ENCODE results near the gene SIK3. TPM values are rescaled to one million over a fixed set of nuclear protein-coding genes. Genes with fewer than 3 reads are reported as not detected.
"Not testable (repeated sequence)": the region's sequence is repeated elsewhere in the genome, so short reads cannot be mapped to it uniquely, and the experiment has no call there.

Gene SIK3
- total and polyA plus RNA-seq, 4 donors, result 33.8 to 61.6 (median 51.8) TPM

DNA sequence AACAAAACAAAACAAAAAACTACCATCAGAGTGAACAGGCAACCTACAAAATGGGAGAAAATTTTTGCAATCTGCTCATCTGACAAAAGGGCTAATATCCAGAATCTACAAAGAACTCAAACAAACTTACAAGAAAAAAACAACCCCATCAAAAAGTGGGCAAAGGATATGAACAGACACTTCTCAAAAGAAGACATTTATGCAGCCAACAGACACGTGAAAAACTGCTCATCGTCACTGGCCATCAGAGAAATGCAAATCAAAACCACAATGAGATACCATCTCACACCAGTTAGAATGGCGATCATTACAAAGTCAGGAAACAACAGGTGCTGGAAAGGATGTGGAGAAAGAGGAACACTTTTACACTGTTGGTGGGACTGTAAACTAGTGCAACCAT is 14.3 kb upstream of the SIK3 start:
- no CpG with 5 or more reads among the region's 3 CpGs for WGBS (ENCODE audit: insufficient coverage)

DNA sequence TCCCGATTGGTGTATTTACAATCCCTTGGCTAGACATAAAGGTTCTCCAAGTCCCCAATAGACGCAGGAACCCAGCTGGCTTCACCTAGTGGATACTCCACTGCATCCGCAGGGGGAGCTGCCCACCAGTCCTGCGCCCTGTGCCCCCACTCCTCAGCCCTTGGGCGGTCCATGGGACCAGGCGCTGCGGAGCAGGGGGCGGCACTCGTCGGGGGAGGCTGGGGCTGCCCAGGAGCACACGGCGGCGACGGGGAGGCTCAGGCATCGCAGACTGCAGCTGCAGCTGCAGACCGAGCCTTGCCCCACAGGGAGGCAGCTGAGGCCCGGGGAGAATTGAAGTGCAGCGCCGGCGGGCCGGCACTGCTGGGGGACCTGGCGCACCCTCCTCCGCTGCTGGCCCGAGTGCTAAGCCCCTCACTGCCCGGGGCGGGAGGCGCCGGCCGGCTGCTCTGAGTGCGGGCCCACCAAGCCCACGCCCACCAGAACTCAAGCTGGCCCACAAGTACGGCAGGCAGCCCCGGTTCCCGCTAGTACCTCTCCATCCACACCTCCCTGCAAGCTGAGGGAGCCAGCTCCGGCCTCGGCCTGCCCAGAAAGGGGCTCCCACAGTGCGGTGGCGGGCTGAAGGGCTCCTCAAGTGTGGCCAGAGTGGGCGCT is 12.2 kb upstream of the SIK3 start:
- Histone ChIP-seq H3K9me3 (ENCODE audit: control insufficient read depth, insufficient read depth, low read length) (no peaks in the 10 kb centered on the region), H3K27ac (ENCODE audit: low read depth, low read length) (no peak overlapping the region), H3K27me3 (ENCODE audit: control insufficient read depth, insufficient read depth, low read length) (no peaks in the 10 kb centered on the region), H3K4me3 (ENCODE audit: low read depth, low read length) (no peak overlapping the region), H3K4me1 (ENCODE audit: control insufficient read depth, insufficient read depth, low read length) (peaks cover 4% of the 10 kb centered on the region), H3K36me3 (ENCODE audit: control insufficient read depth, insufficient read depth, low read length) (no peaks in the 10 kb centered on the region)
- WGBS (ENCODE audit: insufficient coverage), result 97% methylated on average over 37 of the region's 39 CpGs
- DNase-seq (ENCODE audit: low read depth in 4 of 6, low spot score in 6 of 6), result no peak

More for the DNA sequence above, 14.3 kb upstream of the SIK3 start:
- not testable (repeated sequence) for DNase-seq (ENCODE audit: low read depth in 4 of 6, low spot score in 6 of 6); H3K27ac ChIP-seq (ENCODE audit: low read depth, low read length); H3K9me3 ChIP-seq (ENCODE audit: control insufficient read depth, insufficient read depth, low read length); H3K4me1 ChIP-seq (ENCODE audit: control insufficient read depth, insufficient read depth, low read length); H3K27me3 ChIP-seq (ENCODE audit: control insufficient read depth, insufficient read depth, low read length); H3K36me3 ChIP-seq (ENCODE audit: control insufficient read depth, insufficient read depth, low read length); H3K4me3 ChIP-seq (ENCODE audit: low read depth, low read length)

DNA sequence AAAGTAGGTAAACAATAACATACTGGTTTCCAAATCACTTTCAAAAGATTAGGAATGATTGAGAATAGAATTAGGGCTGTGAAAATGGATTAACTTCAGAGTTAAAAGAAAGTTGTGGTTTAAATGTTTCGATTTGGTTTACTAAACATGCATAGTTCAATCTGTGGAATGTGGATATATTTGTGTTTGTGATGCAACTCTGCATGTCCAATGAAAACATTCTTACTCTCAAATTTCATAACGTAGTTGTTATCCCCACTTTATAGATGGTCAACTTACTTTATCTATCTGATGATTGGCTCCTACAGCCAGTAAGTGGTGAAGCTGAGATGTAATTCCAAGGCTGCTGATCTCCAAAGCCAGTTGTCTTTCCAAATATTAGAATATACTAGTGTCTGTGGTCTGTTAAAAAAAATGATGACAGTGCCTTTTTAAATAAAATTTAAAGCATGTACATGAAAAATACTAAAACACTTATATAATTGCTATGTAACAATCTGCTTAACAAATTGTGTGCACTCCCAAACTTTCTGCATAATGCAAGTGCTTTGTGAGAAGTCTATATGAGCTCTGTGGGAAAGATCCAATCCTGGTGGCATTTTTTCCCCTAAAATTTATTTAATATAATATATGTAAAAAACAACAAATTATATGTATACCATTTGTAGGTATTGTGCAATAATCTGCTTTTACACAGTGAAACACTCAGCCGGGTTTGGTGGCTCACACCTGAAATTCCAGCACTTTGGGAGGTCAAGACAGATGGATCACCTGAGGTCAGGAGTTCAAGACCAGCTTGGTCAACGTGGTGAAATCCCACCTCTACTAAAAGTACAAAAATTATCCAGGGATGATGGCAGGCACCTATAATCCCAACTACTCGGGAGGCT is 9.7 kb upstream of the SIK3 start:
- Histone ChIP-seq H3K27ac (ENCODE audit: low read depth, low read length) (no peak overlapping the region), H3K4me1 (ENCODE audit: control insufficient read depth, insufficient read depth, low read length) (peaks cover 4% of the 10 kb centered on the region), H3K4me3 (ENCODE audit: low read depth, low read length) (no peak overlapping the region), H3K36me3 (ENCODE audit: control insufficient read depth, insufficient read depth, low read length) (no peaks in the 10 kb centered on the region), H3K27me3 (ENCODE audit: control insufficient read depth, insufficient read depth, low read length) (no peaks in the 10 kb centered on the region), H3K9me3 (ENCODE audit: control insufficient read depth, insufficient read depth, low read length) (no peaks in the 10 kb centered on the region)
- 80% methylated on average over 1 of the region's 5 CpGs for WGBS (ENCODE audit: insufficient coverage)
- no peak for DNase-seq (ENCODE audit: low read depth in 4 of 6, low spot score in 6 of 6)

DNA sequence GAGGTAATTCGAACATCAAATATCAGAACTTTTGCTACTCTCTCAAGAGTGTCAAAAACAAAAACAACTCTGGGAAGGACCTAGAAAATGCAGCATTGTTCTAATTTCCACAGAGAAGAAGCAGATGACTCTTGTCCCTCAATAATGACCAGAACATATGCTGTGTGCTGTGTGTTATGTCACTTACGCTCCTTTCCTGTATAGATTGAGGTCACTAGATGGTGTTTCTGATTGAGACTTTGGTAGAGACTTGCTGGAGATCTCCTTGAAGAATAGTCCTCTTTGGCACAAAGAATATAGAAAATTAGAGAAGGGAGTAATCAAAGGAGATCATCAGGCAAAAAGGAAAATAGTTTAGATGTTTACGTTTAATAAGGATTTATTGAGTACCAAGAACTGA is 2.3 kb upstream of the SIK3 start:
- H3K27ac ChIP-seq (ENCODE audit: low read depth, low read length), result no peak overlapping the region

DNA sequence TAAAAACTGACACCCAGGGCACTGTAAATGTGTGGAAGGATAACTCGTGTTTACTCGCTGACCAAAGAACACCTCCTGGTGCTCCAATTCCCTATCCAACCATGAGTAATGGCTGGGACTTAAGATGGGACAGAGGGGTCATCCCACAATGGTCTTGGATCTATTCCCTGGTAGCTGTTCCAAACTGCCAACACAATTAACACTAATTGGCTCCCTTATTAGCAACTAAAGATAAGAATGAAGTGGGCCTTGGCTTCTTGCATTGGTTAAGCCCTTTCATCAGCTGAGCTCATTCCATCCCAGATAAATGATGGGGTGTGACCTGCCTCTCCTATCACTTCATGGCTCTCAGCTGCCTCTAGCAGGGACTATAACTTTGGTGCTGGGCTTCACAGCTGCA is 1.5 kb upstream of the SIK3 start:
- Histone ChIP-seq H3K9me3 (ENCODE audit: control insufficient read depth, insufficient read depth, low read length) (no peaks in the 10 kb centered on the region), H3K4me1 (ENCODE audit: control insufficient read depth, insufficient read depth, low read length) (peaks cover 16% of the 10 kb centered on the region), H3K36me3 (ENCODE audit: control insufficient read depth, insufficient read depth, low read length) (no peaks in the 10 kb centered on the region), H3K4me3 (ENCODE audit: low read depth, low read length) (no peak overlapping the region), H3K27ac (ENCODE audit: low read depth, low read length) (no peak overlapping the region), H3K27me3 (ENCODE audit: control insufficient read depth, insufficient read depth, low read length) (no peaks in the 10 kb centered on the region)
- DNase-seq (ENCODE audit: low read depth in 4 of 6, low spot score in 6 of 6), result peak in 2 of 6 donors; percentile 18 to 22
- no CpG with 5 or more reads among the region's 2 CpGs for WGBS (ENCODE audit: insufficient coverage)

More for the DNA sequence above, 2.3 kb upstream of the SIK3 start:
- H3K9me3 ChIP-seq (ENCODE audit: control insufficient read depth, insufficient read depth, low read length), result no peaks in the 10 kb centered on the region
- H3K27me3 ChIP-seq (ENCODE audit: control insufficient read depth, insufficient read depth, low read length), result no peaks in the 10 kb centered on the region
- H3K4me3 ChIP-seq (ENCODE audit: low read depth, low read length), result no peak overlapping the region
- no peaks in the 10 kb centered on the region for H3K36me3 ChIP-seq (ENCODE audit: control insufficient read depth, insufficient read depth, low read length)
- WGBS (ENCODE audit: insufficient coverage), result 80% methylated on average over 1 of the region's 3 CpGs
- no peak for DNase-seq (ENCODE audit: low read depth in 4 of 6, low spot score in 6 of 6)
- H3K4me1 ChIP-seq (ENCODE audit: control insufficient read depth, insufficient read depth, low read length), result peaks cover 16% of the 10 kb centered on the region

DNA sequence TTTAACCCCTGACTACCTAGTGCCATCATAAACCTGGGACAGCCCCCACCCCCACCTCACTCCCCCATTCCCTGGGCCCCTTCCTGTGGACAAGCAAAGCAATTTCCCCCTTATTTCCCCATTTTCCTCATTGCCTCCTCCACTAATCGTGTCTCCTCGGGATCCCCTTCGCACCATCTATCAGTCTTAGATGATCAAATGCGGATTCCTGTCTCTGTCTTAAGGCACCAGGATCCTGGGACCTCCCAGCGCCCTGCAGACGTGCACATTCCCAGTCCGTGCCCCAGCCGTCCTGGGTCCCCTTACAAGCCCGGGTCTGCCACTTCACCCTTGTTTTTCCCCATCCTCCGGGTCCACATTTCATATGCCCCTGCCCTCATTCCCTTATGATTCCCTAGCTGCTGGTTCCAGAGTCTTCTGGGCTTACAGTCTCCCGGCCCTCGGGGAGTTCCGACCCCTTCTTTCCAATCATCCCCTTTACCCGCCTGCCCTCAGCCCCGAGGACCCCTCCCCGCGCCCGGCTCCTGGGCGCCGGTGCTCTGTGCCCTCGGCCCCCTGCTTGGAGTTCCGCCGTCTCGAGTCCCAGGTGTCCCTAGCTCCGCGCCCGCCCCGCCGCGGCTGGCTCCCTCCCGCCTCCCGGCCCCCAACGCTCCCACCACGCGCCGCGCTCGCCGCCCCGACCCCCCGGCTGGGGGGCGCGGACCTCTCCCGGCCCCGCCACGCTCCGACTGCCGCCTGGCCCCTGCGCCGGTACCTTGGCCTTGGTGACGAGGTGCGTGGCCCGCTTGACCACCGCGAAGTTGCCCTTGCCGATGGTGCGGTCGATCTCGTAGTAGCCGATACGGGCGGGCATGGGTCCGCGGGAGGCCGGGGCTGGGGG is 599 bp downstream of the SIK3 start:
- under 1% methylated on average over 65 of the region's 65 CpGs for WGBS (ENCODE audit: insufficient coverage)
- Histone ChIP-seq H3K4me3 (ENCODE audit: low read depth, low read length) (peak overlapping the region; percentile 56), H3K36me3 (ENCODE audit: control insufficient read depth, insufficient read depth, low read length) (no peaks in the 10 kb centered on the region), H3K27me3 (ENCODE audit: control insufficient read depth, insufficient read depth, low read length) (no peaks in the 10 kb centered on the region), H3K4me1 (ENCODE audit: control insufficient read depth, insufficient read depth, low read length) (peaks cover 16% of the 10 kb centered on the region), H3K9me3 (ENCODE audit: control insufficient read depth, insufficient read depth, low read length) (no peaks in the 10 kb centered on the region), H3K27ac (ENCODE audit: low read depth, low read length) (peak overlapping the region; percentile 77)
- DNase-seq (ENCODE audit: low read depth in 4 of 6, low spot score in 6 of 6), result peak in 2 of 6 donors; percentile 66 to 76

DNA sequence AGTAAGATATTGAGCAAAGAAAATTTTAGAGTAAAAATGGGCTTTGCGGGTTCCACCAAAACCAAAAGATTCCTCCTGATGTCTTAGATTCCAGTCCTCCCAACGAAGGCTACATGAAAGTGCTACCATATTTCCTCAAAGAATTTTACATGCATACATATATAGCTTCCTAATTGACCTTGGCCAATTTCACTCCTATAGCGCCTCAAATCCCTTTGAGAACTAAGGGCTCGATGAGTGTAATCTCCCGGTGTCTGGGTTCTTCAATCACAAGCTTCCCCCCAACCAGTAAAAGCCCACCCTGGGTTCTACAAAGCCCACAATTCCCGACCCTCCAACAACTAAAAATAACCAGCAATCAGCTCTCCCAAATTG is 1.2 kb downstream of the SIK3 start:
- Histone ChIP-seq H3K27ac (ENCODE audit: low read depth, low read length) (peak overlapping the region; percentile 77), H3K27me3 (ENCODE audit: control insufficient read depth, insufficient read depth, low read length) (no peaks in the 10 kb centered on the region), H3K36me3 (ENCODE audit: control insufficient read depth, insufficient read depth, low read length) (no peaks in the 10 kb centered on the region), H3K4me1 (ENCODE audit: control insufficient read depth, insufficient read depth, low read length) (peaks cover 16% of the 10 kb centered on the region), H3K4me3 (ENCODE audit: low read depth, low read length) (peak overlapping the region; percentile 56), H3K9me3 (ENCODE audit: control insufficient read depth, insufficient read depth, low read length) (no peaks in the 10 kb centered on the region)
- peak in 1 of 6 donors; percentile 45 for DNase-seq (ENCODE audit: low read depth in 4 of 6, low spot score in 6 of 6)
- 16% methylated on average over 5 of the region's 6 CpGs for WGBS (ENCODE audit: insufficient coverage)

DNA sequence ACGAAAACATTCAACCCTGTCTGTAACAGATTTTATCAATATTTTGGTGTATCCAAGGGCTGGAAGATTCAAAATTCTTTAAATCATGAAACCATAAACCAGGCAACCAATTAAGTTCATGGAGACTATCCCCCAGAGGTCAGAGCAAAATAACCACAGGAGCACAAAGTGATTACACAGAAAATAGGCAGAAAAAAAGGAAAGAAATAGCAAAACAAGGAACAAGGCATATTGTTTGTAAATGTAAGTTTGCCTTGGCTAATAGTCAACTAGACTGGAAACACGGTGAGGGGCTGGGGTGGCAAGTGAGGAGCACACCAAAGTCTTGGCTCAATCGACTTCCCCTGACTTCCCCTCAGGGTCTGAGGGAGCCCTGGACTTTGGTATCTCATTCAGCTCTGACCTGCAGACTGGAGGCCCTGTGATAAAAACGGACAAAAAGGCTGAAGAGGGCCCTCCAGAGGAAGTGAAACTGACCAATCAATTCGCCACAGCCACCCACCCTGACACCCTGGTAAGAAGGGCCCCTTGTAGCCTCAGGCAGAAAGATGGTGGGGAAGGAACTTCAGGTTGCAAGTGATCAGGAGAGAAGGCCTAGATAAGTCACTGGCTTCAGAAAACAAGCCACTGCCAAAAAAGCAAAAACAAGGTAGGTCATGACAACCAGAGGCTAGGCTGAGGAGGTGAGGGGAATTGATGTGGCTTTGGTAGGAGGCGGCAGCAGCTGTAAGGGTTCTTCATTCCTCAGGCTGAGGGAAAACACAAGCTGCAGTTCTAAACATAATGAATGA is 1.8 kb downstream of the SIK3 start:
- Histone ChIP-seq H3K9me3 (ENCODE audit: control insufficient read depth, insufficient read depth, low read length) (no peaks in the 10 kb centered on the region), H3K4me1 (ENCODE audit: control insufficient read depth, insufficient read depth, low read length) (peaks cover 16% of the 10 kb centered on the region), H3K27me3 (ENCODE audit: control insufficient read depth, insufficient read depth, low read length) (no peaks in the 10 kb centered on the region), H3K36me3 (ENCODE audit: control insufficient read depth, insufficient read depth, low read length) (no peaks in the 10 kb centered on the region), H3K4me3 (ENCODE audit: low read depth, low read length) (peak overlapping the region; percentile 56), H3K27ac (ENCODE audit: low read depth, low read length) (peak overlapping the region; percentile 77)
- DNase-seq (ENCODE audit: low read depth in 4 of 6, low spot score in 6 of 6), result peak in 2 of 6 donors; percentile 22 to 41
- 0% methylated on average over 2 of the region's 6 CpGs for WGBS (ENCODE audit: insufficient coverage)
